Germinal center (tissue), 1 donor: Measurements from ENCODE around the gene ZNF532.
"Not testable (repeated sequence)": the region's sequence is repeated elsewhere in the genome, so short reads cannot be mapped to it uniquely, and the experiment has no call there.

ENCODE experiments used
- DNase-seq: peaks from one replicate; pipeline ENCODE4 v3.0.0; 2012; ENCODE audit warnings: mixed read lengths, low spot score

The ZNF532 gene

GRCh38 chr18:58864146-58865032 lies at the start of gene ZNF532:
ZNF532 (plus strand) TSS chr18:58864877. CDS start in a region left out here.
- DNase-seq, result peak; percentile 17

GRCh38 chr18:58819051-58819450 lies 45.6 kb upstream of the ZNF532 start:
- no peak for DNase-seq

GRCh38 chr18:58820251-58820650 lies 44.4 kb upstream of the ZNF532 start:
- no peak for DNase-seq

GRCh38 chr18:58822944-58823343 lies 41.7 kb upstream of the ZNF532 start:
- DNase-seq, result no peak

GRCh38 chr18:58823412-58823811 lies 41.3 kb upstream of the ZNF532 start:
- no peak for DNase-seq

GRCh38 chr18:58826926-58827325 lies 37.8 kb upstream of the ZNF532 start:
- not testable (repeated sequence) for DNase-seq

- no peak for DNase-seq
These were observed 37.2 kb upstream of the ZNF532 start for GRCh38 chr18:58827428-58827827.

- no peak for DNase-seq
These were observed 36.8 kb upstream of the ZNF532 start for GRCh38 chr18:58827886-58828285.

GRCh38 chr18:58828399-58829121 lies 36.1 kb upstream of the ZNF532 start:
- DNase-seq, result no peak

- DNase-seq, result no peak
These were observed 35.4 kb upstream of the ZNF532 start for GRCh38 chr18:58829263-58829662.

- DNase-seq, result not testable (repeated sequence)
These were observed 34.8 kb upstream of the ZNF532 start for GRCh38 chr18:58829886-58830285.

GRCh38 chr18:58831606-58832005 lies 33.1 kb upstream of the ZNF532 start:
- DNase-seq, result no peak

GRCh38 chr18:58838165-58838860 lies 26.4 kb upstream of the ZNF532 start:
- DNase-seq, result no peak

- no peak for DNase-seq
These were observed 25.7 kb upstream of the ZNF532 start for GRCh38 chr18:58838946-58839345.

- DNase-seq, result no peak
These were observed 21.5 kb upstream of the ZNF532 start for GRCh38 chr18:58842978-58843687.

- DNase-seq, result no peak
These were observed 21.0 kb upstream of the ZNF532 start for GRCh38 chr18:58843688-58844035.

GRCh38 chr18:58844871-58845270 lies 19.8 kb upstream of the ZNF532 start:
- DNase-seq, result no peak

- no peak for DNase-seq
These were observed 18.6 kb upstream of the ZNF532 start for GRCh38 chr18:58845928-58846724.

- peak; percentile 58 for DNase-seq
These were observed 17.1 kb upstream of the ZNF532 start for GRCh38 chr18:58847383-58848071.

GRCh38 chr18:58848685-58849084 lies 16.0 kb upstream of the ZNF532 start:
- DNase-seq, result no peak
